Endothelial cell of umbilical vein (primary cell): Measurements from ENCODE around the gene SCAMP2.

Source experiments
- EZH2 ChIP-seq: IDR thresholded peaks from 2 replicates; pipeline ENCODE4 v1.6.1; 2012; ENCODE audit warnings: borderline replicate concordance, low read depth, mild to moderate bottlenecking, moderate library complexity, low read length, inconsistent platforms; ENCODE audit not compliant: severe bottlenecking
- FOS ChIP-seq: IDR thresholded peaks from 2 replicates; pipeline ENCODE4 v1.6.1; 2011; ENCODE audit warnings: mild to moderate bottlenecking, low read length, moderate library complexity, borderline replicate concordance; ENCODE audit not compliant: insufficient read depth
- GATA2 ChIP-seq: IDR thresholded peaks from 2 replicates; pipeline ENCODE4 v1.7.0; 2011; ENCODE audit warnings: low read depth, mild to moderate bottlenecking, moderate library complexity, mixed read lengths, low read length; ENCODE audit not compliant: insufficient read length, insufficient read depth
- JUN ChIP-seq: IDR thresholded peaks from 2 replicates; pipeline ENCODE4 v1.6.1; 2011; ENCODE audit warnings: borderline replicate concordance, low read depth; ENCODE audit not compliant: insufficient read length, insufficient read depth
- MYC ChIP-seq: IDR thresholded peaks from one replicate; pipeline ENCODE4 v1.6.1; 2011; ENCODE audit warnings: mild to moderate bottlenecking, low read depth, low read length
- POLR2A ChIP-seq: IDR thresholded peaks from 2 replicates; pipeline ENCODE4 v1.6.1; 2012; ENCODE audit warnings: low read depth, mild to moderate bottlenecking, control low read depth, low read length
- POLR2AphosphoS5 ChIP-seq: IDR thresholded peaks from 2 replicates; pipeline ENCODE4 v1.6.1; 2012; ENCODE audit warnings: low read depth, mild to moderate bottlenecking, control low read depth, low read length, moderate library complexity; ENCODE audit not compliant: insufficient read depth
- TF ChIP-seq, protein P1 (sequence below): IDR thresholded peaks from 2 replicates; pipeline ENCODE4 v1.6.1; 2011; ENCODE audit not compliant: insufficient read depth, insufficient read length
- TF ChIP-seq, protein P2 (sequence below), 2 donors: IDR thresholded peaks; 1 replicate in 1 of 2; 2 replicates in 1 of 2; pipeline ENCODE4 v1.5.1; 2011; ENCODE audit warnings: low read length in 2 of 2, mild to moderate bottlenecking in 2 of 2, moderate library complexity in 2 of 2, control low read depth in 1 of 2, inconsistent platforms in 1 of 2, low read depth in 1 of 2; ENCODE audit not compliant: insufficient read depth in 1 of 2; ENCODE audit errors: extremely low read depth in 1 of 2

DNA sequence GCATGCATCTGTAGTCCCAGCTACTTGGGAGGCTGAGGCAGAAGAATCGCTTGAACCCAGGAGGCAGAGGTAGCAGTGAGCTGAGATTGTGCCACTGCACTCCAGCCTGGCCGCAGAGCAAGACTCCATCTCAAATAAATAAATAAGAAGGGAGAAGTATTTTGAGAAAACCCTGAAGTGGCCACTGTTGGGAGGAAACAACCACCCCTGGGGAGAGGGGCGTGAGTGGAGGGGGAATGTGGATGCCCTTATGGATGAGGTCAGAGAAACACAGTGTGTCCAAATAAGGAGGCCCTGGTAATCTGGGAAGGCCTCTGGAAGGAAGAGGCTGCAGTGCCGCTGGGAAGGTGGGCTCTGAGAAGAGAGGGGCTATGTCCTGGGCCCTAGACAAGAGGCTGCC, 50.9 kb downstream of the SCAMP2 start:
- TF ChIP-seq, protein P1, sequence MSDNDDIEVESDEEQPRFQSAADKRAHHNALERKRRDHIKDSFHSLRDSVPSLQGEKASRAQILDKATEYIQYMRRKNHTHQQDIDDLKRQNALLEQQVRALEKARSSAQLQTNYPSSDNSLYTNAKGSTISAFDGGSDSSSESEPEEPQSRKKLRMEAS: no peak
- TF ChIP-seq, protein P2, sequence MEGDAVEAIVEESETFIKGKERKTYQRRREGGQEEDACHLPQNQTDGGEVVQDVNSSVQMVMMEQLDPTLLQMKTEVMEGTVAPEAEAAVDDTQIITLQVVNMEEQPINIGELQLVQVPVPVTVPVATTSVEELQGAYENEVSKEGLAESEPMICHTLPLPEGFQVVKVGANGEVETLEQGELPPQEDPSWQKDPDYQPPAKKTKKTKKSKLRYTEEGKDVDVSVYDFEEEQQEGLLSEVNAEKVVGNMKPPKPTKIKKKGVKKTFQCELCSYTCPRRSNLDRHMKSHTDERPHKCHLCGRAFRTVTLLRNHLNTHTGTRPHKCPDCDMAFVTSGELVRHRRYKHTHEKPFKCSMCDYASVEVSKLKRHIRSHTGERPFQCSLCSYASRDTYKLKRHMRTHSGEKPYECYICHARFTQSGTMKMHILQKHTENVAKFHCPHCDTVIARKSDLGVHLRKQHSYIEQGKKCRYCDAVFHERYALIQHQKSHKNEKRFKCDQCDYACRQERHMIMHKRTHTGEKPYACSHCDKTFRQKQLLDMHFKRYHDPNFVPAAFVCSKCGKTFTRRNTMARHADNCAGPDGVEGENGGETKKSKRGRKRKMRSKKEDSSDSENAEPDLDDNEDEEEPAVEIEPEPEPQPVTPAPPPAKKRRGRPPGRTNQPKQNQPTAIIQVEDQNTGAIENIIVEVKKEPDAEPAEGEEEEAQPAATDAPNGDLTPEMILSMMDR (IDR thresholded peaks at IDR 0.05; ENCODE audit: extremely low read depth in 1 of 2, insufficient read depth in 1 of 2, low read depth in 1 of 2, low read length in 2 of 2): no peak
- TF ChIP-seq POLR2AphosphoS5 (no peak), EZH2 (no peak), JUN (no peak), POLR2A (no peak), GATA2 (no peak), MYC (no peak), FOS (no peak)
